Heart left ventricle (tissue), 16 donors: ENCODE data around the gene GPC6. TPM values are rescaled to one million over a fixed set of nuclear protein-coding genes. Genes with fewer than 3 reads are reported as not detected.

Experiments
- ATAC-seq, 4 donors: fragments of 200-7000 bp; cut with Tn5 transposase; one replicate each; pipeline ENCODE4 v1.9.1; 2020 to 2022; ENCODE audit warnings: moderate library complexity in 4 of 4, mild to moderate bottlenecking in 3 of 4, moderate number of reproducible peaks in 1 of 4
- DNase-seq, 5 donors: peaks; one replicate each; pipeline ENCODE4 v3.0.0-alpha.2; 2020
- H3K27ac ChIP-seq, 12 donors: fragments of 200-600 bp; sonication (generic) in 4 of 12; one replicate each; pipeline versions ENCODE4 v1.5.0 to v1.8.0; 2016 to 2022; ENCODE audit warnings: mild to moderate bottlenecking in 2 of 12
- H3K27me3 ChIP-seq, 9 donors: fragments of 200-600 bp; sonication (generic) in 2 of 9; one replicate each; pipeline versions ENCODE4 v1.5.1 to v1.8.0; 2016 to 2022; ENCODE audit warnings: mild to moderate bottlenecking in 3 of 9
- H3K36me3 ChIP-seq, 9 donors: fragments of 200-600 bp; sonication (generic) in 2 of 9; one replicate each; pipeline versions ENCODE4 v1.5.0 to v1.8.0; 2018 to 2022; ENCODE audit warnings: mild to moderate bottlenecking in 2 of 9
- H3K4me1 ChIP-seq, 12 donors: fragments of 200-600 bp; sonication (generic) in 4 of 12; one replicate each; pipeline versions ENCODE4 v1.5.0 to v1.8.0; 2016 to 2022; ENCODE audit warnings: mild to moderate bottlenecking in 3 of 12
- H3K4me3 ChIP-seq, 12 donors: fragments of 200-600 bp; sonication (generic) in 4 of 12; one replicate each; pipeline versions ENCODE4 v1.5.0 to v1.8.0; 2017 to 2022; ENCODE audit warnings: mild to moderate bottlenecking in 9 of 12, moderate library complexity in 4 of 12
- H3K9me3 ChIP-seq, 12 donors: fragments of 200-600 bp; sonication (generic) in 4 of 12; one replicate each; pipeline versions ENCODE4 v1.5.0 to v1.8.0; 2016 to 2022; ENCODE audit warnings: mild to moderate bottlenecking in 1 of 12
- POLR2A ChIP-seq, 2 donors: fragments of 450-650 bp; IDR thresholded peaks; one replicate each; pipeline ENCODE4 v1.6.1; 2017; ENCODE audit warnings: antibody characterized with exemption in 2 of 2, mild to moderate bottlenecking in 2 of 2, moderate library complexity in 2 of 2
- WGBS, 4 donors: extraction: QIAGEN DNeasy Blood & Tissue Kit in 2 of 4; methylation state at CpG; one replicate each; pipeline versions ENCODE4 v1.1.5 to v1.1.7; 2013 to 2018; 5-methylcytosine and 5-hydroxymethylcytosine counted together
- intact Hi-C, 10 donors: fragments of 100-400 bp; cut with DNase I; formaldehyde crosslinking; loops; one replicate each; pipeline versions ENCODE4 v1.11.1 to v1.14.2; 2022
- polyA plus RNA-seq, 2 donors: library from polyadenylated mRNA; stranded (reverse); fragments of 200-250 nt; gene quantifications; one replicate each; pipeline ENCODE4 v1.2.3, GENCODE V29; 2013
- total RNA-seq, 9 donors: library from RNA; depleted of rRNA in 2 of 9; stranded (reverse); fragments of >200 nt in 2 of 9; fragmentation: NEBNext Ultra II Directional in 3 of 9; extraction: Animal tissue kit (Norgen Biotek cat#: 25700) in 3 of 9; gene quantifications; one replicate each; pipeline versions ENCODE4 v1.1.0 to v1.2.4, GENCODE V29; 2016 to 2023
- TF ChIP-seq, protein P1 (sequence below), 12 donors: fragments of 200-600 bp; sonication (generic) in 4 of 12; IDR thresholded peaks; one replicate each; pipeline versions ENCODE4 v1.5.0 to v1.8.0; 2018 to 2022; ENCODE audit warnings: antibody characterized with exemption in 12 of 12, mild to moderate bottlenecking in 5 of 12
- donor health status: ischemic (EF 13 %, LVEDD 7.1; RV severe dilation, severe dysfunction).
- donor health status: healthy with polysubstance abuse.
- donor health status: DM: no; HTN: yes; CAD: no.
- donor health status: DM: no; HTN: no; CAD: no.
- donor health status: ischemic (EF 25% LVEDD 6.9; RV normal size, moderate dysfunction).
- donor health status: ischemic (EF 25% LVEDD 5.7; RV mildly dilated, moderate dysfunction).
- donor health status: healthy.
- donor health status: DM: yes; HTN: yes; CAD: no.
- donor health status: ischemic (EF 35%, LVEDD 5.7; RV mildly dilated, moderate dysfunction).
- donor health status: nonischemic (EF 11% LVEDD 7.7; RV severe dilation, severe dysfunction).
- donor health status: DM: yes; HTN: yes; CAD: no.
- donor health status: PGD.
- donor health status: ischemic (EF 29% LVEDD 5.4; RV normal size, mild dysfunction).
- donor health status: nonischemic (EF 23%, LVEDD 6.1; RV moderate dilation, normal function).

The GPC6 gene
- total and polyA plus RNA-seq, 11 donors: 0.08 to 6.2 (median 2.0) TPM

DNA sequence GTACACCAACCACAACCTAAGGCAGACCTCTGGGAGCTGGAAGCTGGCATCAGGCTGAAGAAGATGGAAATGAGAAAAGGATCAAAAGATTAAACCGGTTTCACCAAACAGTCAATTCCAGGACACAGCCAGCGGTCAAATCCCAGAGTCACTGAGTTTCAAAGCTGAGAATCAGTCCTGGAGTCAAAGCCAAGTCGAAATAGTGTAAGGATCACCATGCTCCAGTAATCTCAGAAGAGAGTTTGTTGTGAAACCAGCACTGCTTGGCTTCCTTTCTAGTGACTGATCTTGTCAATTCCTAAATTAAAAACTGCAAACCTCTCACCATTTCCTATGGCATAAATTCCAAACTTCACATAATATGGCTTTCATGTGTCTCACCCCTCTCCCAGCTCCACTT lies 198.8 kb downstream of the GPC6 start:
- WGBS, 4 donors: 78 to 89% (median 86%) methylated on average over 3 of the region's 3 CpGs
- H3K4me3 ChIP-seq: no peak overlapping the region
- no peaks in the 10 kb centered on the region for H3K27me3 ChIP-seq
- no peaks in the 10 kb centered on the region for H3K36me3 ChIP-seq
- intact Hi-C loops: no loop called here
- H3K9me3 ChIP-seq: peaks cover 0 to 7% (median 0%) of the 10 kb centered on the region in 12 donors
- ATAC-seq (no peak), DNase-seq (no peak)
- H3K27ac ChIP-seq: no peak overlapping the region
- no peak for TF ChIP-seq POLR2A (IDR thresholded peaks at IDR 0.05)
- TF ChIP-seq, protein P1, sequence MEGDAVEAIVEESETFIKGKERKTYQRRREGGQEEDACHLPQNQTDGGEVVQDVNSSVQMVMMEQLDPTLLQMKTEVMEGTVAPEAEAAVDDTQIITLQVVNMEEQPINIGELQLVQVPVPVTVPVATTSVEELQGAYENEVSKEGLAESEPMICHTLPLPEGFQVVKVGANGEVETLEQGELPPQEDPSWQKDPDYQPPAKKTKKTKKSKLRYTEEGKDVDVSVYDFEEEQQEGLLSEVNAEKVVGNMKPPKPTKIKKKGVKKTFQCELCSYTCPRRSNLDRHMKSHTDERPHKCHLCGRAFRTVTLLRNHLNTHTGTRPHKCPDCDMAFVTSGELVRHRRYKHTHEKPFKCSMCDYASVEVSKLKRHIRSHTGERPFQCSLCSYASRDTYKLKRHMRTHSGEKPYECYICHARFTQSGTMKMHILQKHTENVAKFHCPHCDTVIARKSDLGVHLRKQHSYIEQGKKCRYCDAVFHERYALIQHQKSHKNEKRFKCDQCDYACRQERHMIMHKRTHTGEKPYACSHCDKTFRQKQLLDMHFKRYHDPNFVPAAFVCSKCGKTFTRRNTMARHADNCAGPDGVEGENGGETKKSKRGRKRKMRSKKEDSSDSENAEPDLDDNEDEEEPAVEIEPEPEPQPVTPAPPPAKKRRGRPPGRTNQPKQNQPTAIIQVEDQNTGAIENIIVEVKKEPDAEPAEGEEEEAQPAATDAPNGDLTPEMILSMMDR (IDR thresholded peaks at IDR 0.05): no peak
- H3K4me1 ChIP-seq: no peaks in the 10 kb centered on the region

DNA sequence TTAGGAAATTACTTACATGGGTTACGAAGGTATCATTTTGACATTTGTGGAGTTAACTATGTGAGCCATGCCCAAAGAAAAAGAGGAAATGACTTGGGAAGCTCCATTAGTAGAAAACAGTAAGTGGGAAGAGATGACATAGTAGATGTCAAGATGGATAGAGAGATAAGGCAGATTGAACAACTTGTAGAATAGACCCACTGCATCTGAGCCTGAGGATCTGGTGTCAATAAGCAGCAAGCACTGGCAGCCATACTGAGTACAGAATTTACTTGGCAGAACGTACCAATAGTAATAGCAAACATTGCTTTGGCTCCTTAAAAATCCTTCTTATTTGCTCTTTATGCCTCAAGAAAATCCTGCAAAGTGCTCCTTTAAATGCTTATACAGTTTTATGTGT lies 203.8 kb downstream of the GPC6 start:
- intact Hi-C loops: no loop called here
- ATAC-seq: no peak

DNA sequence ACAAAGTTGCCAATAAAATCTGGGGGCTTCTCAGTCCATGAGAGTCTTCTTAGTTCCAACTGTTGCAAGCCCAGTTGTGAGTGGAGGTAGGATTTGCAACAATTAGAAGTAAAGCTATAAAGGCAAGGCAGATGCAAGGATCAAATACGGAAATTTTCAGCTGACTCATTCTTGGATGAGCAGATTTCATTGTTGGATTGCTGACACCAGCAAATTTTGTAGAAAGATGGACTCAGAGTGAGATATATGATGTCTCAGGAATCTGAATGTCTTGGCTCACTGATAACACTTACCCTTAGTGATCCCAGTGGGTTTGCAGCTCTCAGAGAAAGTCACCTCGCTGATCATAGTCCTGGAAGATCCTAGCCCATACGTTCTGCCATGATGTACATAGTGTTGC lies 209.0 kb downstream of the GPC6 start:
- no peaks in the 10 kb centered on the region for H3K4me1 ChIP-seq
- TF ChIP-seq, protein P1 (IDR thresholded peaks at IDR 0.05): no peak
- TF ChIP-seq POLR2A (IDR thresholded peaks at IDR 0.05): no peak
- H3K4me3 ChIP-seq: no peak overlapping the region
- intact Hi-C loops: no loop called here
- no peaks in the 10 kb centered on the region for H3K36me3 ChIP-seq
- H3K27ac ChIP-seq: no peak overlapping the region
- no peak for DNase-seq
- no peaks in the 10 kb centered on the region for H3K27me3 ChIP-seq
- WGBS, 4 donors: 69 to 93% (median 81%) methylated on average over 3 of the region's 3 CpGs
- H3K9me3 ChIP-seq: peaks cover 0 to 9% (median 0%) of the 10 kb centered on the region in 12 donors
- no peak for ATAC-seq

More for the DNA sequence above, 203.8 kb downstream of the GPC6 start:
- H3K27me3 ChIP-seq: no peaks in the 10 kb centered on the region
- TF ChIP-seq, protein P1 (IDR thresholded peaks at IDR 0.05): no peak
- TF ChIP-seq POLR2A (IDR thresholded peaks at IDR 0.05): no peak
- no peaks in the 10 kb centered on the region for H3K36me3 ChIP-seq
- no peak overlapping the region for H3K4me3 ChIP-seq
- DNase-seq: no peak
- peaks cover 0 to 7% (median 0%) of the 10 kb centered on the region in 12 donors for H3K9me3 ChIP-seq
- H3K4me1 ChIP-seq: no peaks in the 10 kb centered on the region
- 62 to 76% (median 73%) methylated on average over 2 of the region's 2 CpGs for WGBS, 4 donors
- no peak overlapping the region for H3K27ac ChIP-seq

DNA sequence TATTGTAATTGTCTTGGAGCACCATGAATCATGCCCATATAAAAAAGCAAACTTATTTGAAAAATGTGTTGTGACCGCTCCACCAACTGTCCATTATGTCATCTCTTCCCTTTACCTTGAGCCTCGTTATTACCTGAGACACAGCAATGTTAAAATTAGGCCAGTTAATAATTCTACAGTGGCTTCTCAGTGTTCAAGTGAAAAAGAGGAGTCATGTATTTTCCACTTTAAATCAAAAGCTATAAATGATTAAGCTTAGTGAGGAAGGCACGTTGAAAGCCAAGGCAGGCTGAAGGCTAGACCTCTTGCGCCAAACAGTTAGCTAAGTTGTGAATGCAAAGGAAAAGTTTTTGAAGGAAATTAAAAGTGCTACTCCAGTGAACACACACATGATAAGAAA lies 210.5 kb downstream of the GPC6 start:
- H3K27me3 ChIP-seq: no peaks in the 10 kb centered on the region
- no peak for DNase-seq
- 79 to 88% (median 82%) methylated on average over 4 of the region's 4 CpGs for WGBS, 4 donors
- TF ChIP-seq, protein P1 (IDR thresholded peaks at IDR 0.05): no peak
- no peak for TF ChIP-seq POLR2A (IDR thresholded peaks at IDR 0.05)
- H3K4me3 ChIP-seq: no peak overlapping the region
- no peak for ATAC-seq
- intact Hi-C loops: no loop called here
- no peaks in the 10 kb centered on the region for H3K36me3 ChIP-seq
- no peaks in the 10 kb centered on the region for H3K4me1 ChIP-seq
- no peak overlapping the region for H3K27ac ChIP-seq
- peaks cover 0 to 9% (median 0%) of the 10 kb centered on the region in 12 donors for H3K9me3 ChIP-seq
